Measurements from ENCODE around the gene FANCG.

Gene FANCG

GRCh38 chr9:35057271-35057620, 22.5 kb downstream of the FANCG start:
- no peak for FAIRE-seq

GRCh38 chr9:35056571-35057270, 23.0 kb downstream of the FANCG start:
- FAIRE-seq, result no peak

DNA sequence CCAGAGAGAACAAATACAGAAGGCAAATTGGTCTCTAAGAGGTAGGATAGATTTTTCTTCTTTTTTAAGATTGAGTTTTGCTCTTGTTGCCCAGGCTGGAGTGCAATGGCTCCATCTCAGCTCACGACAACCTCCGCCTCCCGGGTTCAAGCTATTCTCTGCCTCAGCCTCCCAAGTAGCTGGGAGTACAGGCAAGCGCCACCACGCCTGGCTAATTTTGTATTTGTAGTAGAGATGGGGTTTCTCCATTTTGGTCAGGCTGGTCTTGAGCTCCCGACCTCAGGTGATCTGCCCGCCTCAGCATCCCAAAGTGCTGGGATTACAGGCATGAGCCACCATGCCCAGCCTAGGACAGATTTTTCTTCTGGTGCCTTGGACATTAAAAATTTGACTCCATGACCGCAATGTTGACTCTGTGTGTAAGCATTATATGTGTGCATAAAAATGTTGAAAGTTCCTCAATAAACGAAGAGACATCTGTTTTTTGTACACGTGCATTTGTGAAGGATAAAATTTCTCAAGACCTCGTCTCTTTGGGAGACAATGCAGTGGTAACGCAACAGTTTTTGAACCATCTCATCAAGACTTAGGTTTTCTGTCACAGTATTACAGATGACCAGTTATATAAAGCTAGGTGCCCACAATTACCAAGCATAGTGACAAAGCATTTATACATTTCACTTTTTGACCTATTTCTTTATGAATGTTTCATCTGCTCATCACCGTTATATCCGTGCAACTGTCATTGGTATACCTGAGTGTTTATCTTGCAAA, 24.7 kb downstream of the FANCG start:
- no peak for FAIRE-seq

- no peak for FAIRE-seq
These were observed 25.4 kb downstream of the FANCG start for GRCh38 chr9:35054185-35054835.

GRCh38 chr9:35051069-35051967, 28.4 kb downstream of the FANCG start:
- FAIRE-seq, result no peak

DNA sequence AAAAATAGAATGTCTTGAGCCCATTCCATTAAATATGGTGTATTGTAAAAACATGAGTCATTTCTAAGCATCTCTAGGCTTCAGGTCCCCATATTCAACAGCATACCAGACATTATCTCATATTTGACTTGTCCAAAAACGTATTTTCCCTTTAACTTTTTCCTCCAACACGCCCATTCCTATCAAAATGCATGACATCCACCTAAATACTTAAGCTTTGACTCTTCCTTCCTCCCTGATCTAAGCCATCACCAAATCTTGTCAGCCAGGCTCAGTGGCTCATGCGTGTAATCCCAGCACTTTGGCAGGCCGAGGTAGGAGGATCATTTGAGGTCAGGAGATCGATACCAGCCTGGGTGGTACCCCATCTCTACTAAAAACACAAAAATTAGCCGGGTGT, 31.2 kb downstream of the FANCG start:
- FAIRE-seq, result no peak

DNA sequence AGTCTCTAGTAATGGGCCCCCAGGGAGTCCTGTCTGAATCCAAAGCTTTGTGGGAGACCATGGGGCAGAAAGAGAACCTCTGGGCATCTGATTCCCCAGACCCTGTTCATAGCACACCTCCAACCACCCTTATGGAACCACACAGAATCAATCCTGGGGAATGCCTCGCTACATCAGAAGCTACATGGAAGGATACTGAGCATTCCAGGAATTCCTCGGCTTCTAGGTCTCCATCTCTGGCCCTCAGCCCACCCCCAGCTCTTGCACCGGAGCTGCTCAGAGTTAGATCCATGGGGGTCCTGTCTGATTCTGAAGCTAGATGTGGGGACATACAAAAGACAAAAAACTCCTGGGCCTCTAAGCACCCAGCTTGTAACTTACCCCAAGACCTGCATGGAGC, 35.7 kb downstream of the FANCG start:
- FAIRE-seq, result no peak

DNA sequence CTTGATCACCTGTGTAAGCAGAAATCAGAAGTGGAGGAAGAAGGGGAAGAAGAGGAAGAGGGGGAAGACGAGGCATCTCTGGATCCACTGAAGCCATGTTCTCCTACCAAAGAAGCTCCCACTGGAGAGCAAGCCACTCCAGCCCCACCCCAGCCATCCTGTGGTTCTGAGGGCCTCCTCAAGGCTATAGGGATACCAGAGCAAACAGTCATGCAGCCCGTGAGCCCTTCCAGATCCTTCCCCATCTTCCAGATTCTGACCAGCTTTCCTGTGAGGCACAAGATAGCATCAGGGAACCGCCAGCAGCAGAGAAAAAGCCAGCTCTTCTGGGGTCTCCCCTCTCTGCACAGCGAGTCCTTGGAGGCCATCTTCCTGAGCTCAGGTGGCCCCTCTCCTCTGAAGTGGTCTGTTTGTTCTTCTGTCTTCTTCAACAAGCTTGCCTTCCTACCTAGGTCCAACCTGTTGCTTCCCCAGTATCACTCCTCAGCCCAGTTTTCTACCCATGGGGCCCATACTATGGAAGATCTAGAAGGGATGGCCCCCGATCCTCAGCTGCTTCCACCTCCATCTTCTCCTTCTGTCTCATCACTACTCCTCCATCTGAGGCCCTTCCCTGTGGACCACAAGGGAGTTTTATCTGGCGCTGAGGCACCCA, 36.7 kb downstream of the FANCG start:
- no peak for FAIRE-seq

DNA sequence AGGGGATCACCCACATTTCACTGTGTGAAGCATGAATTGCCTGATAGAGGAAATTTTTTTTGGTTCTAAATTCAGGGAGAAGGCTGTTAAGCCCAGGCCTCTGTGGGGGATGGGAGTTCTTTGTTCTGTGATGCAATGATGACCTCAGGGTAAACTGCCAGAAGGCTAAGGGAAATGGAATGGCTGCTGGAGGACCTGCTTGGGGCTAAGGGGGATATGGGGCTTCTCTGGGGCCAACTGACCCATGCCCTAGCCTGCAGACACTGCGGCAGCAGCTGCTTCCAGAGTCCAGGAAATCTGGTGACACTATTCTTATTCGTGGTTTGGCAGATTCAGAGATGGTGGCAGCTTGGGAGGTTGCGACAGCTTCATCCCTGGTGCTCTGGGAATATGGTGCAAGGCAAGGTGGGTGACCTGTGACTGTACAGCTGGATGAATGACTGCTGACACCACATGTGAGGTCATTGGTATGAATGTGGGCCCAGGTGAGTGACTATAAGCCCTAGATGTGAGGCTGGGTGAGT, 37.6 kb downstream of the FANCG start:
- FAIRE-seq, result no peak

- FAIRE-seq, result no peak
These were observed 43.7 kb downstream of the FANCG start for GRCh38 chr9:35035851-35036701.

- FAIRE-seq, result no peak
These were observed 46.6 kb downstream of the FANCG start for GRCh38 chr9:35033101-35033500.

DNA sequence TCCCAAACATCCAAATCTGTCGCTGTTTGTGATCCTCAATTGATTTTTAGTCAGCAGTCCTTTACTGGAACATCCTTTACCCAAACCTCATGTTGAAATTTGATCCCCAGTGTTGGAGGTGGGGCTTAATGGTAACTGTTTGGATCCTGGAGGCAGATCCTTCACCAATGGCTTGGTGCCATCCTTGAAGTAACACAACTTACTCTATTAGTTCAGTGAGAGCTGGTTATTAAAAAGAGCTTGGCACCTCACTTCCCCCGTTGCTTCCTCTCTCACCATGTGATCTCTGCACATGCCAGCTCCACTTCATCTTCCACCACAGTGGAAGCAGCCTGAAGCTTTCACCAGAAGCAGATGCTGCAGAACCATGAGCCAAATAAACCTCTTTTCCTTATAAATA, 49.9 kb downstream of the FANCG start:
- no peak for FAIRE-seq

DNA sequence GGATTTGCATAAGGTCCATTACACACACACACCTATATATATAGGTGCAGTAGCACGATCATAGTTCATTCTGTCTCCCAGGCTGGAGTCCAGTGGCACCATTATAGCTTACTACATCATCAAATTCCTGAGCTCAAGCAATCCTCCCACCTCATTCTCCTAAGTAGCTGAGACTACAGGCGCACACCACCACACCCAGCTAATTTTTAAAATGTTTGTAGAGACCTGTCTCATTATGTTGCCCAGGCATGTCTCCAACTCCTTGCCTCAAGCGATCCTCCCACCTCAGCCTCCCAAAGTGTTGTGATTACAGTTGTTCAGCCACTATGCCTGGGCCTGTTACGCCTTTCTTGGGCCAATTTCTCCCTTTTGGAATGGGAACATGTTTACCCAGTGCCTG, 50.5 kb downstream of the FANCG start:
- no peak for FAIRE-seq

DNA sequence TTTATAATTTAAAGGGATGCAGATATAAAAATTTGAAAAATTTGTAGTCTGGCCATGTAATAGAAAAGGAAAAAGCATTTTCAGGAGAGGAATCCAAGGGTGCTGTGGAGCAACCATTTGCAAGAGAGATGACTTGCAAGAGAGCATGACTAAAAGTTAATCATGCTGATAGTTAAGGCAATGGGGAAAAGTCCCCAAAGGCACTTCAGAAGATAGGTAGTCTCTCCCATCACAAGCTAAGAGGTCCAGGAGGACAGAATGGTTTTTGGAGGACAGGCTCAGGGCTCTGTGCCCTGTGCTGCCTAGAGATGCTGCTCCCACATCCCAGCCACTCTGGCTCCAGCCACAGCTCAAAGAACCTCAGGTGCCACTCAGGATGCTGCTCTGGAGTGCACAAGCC, 51.4 kb downstream of the FANCG start:
- FAIRE-seq, result no peak

GRCh38 chr9:35027860-35028259, 51.9 kb downstream of the FANCG start:
- FAIRE-seq, result no peak

GRCh38 chr9:35027374-35027773, 52.4 kb downstream of the FANCG start:
- FAIRE-seq, result no peak

DNA sequence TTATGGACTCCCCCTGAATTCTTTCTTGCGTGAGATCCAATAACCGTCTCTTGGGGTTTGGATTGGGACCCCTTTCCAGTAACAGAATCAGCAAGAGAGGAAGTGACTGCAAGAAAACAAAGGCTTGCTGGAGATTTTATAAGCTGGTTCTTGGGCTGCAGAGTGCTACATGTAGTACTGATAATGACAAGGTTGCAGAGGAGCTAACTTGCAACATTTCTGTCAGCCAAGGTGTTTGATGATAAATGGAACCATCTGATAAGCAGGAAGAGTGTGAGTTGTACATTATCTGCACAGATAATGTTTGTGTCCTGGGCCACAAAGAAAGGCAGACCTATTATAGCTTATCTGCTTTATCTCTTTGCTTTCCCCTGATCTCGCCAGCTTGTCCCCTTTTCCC, 53.1 kb downstream of the FANCG start:
- no peak for FAIRE-seq
